ENCODE data around the gene BMP8B. TPM values are rescaled to one million over a fixed set of nuclear protein-coding genes. Genes with fewer than 3 reads are reported as not detected.
"Not testable (repeated sequence)": the region's sequence is repeated elsewhere in the genome, so short reads cannot be mapped to it uniquely, and the experiment has no call there.

The BMP8B gene
- total RNA-seq, 1 donor from 2014 or later, result 0.27 TPM

DNA sequence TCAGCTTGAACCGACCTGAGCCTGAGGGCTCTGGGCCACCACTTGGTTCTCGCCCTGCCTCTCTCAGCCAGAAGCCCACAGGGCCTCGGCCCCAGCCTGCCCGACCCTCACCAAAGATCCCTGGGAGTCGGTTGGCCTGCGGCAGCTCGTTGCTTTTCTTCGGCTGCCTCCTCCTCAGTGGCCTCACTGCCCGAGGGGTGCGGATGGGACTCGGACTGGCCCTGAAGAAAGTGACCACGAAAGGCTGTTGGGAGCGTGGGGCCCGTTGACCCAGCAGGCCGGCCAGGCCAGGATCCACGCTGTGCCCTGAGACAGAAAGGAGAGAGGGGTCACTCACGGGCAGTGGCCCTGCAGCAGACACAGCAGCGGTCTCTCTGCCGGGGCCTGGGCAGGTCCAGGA, 24.2 kb downstream of the BMP8B start:
- intact Hi-C loops (cut with DNase I); DNase-seq; ATAC-seq (ENCODE audit: poor library complexity): not testable (repeated sequence)

DNA sequence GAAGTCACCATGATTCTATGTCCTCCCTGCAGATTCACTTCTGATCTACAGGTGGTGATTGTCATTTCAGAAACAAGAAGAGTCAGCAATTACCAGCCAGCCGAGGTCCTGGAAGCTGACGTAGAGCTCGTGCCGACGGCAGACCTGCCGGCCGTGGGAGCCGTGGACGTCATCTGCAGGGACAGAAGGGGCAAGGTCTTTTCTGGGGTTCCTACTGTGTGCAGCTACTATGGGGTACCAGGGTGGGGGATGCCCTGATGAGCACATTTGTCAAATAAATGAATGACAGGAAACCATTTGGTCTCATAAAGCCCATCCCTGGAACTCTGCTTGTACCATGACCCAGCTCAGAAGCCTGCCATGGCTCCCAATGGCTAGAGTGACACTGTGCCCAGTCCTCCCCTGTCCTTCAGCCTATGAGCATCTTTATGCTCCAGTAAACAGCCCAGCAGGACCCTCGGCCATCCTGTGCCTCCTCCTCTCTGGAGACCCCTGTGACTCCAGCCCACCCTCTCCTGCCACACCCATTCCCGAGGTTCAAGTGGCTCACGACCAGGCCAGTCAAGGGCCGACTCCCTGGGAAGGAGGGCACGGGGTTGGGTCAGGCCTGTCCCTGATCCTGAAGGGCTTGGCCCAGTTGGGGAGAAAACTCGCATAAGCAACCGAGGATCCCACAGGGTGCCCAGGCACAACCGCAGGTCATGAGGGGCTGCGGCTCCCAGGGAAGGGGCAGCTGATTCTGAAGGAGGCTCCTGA, 24.9 kb downstream of the BMP8B start:
- intact Hi-C loops (cut with DNase I); ATAC-seq (ENCODE audit: poor library complexity); DNase-seq: not testable (repeated sequence)

- intact Hi-C loops (cut with DNase I), result no loop called here
- DNase-seq (no peak), ATAC-seq (ENCODE audit: poor library complexity) (no peak)
Observed at GRCh38 chr1:39762550-39763540, 25.8 kb downstream of the BMP8B start.

DNA sequence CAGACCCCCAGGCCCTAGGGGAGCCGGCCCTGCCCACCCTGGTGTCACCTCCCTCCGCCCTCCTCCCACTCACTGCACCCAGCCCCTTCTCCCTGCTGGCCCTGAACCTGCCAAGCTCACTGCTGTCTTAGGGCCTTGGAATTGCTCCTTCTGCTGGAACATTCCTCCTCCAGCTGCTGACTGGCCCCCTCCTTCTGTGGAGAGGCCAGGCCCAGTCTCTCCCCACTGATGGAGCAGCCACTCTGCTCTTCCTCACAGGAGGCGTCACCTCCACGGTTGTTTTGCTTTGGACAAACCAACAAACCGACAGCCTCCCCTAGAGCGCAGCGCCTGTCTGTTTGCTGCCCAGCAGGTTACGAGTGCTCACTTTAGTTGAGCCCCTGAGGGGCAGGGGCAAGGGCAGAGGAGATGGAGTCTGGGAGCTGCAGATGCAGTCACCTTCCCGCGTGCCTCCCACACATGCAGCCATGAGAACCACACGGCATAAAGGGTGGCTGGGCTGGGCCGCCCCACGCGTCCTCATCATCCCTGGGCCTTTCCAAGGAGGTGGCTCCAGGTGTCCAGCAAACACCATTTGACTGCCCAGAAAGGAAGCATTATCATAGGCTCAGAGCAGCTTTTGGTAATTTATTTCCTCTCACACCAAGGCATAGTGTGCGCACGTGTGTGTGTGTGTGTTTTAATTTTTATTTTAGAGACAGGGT, 27.0 kb downstream of the BMP8B start:
- no peak for DNase-seq
- no peak for ATAC-seq (ENCODE audit: poor library complexity)
- intact Hi-C loops (cut with DNase I), result no loop called here

DNA sequence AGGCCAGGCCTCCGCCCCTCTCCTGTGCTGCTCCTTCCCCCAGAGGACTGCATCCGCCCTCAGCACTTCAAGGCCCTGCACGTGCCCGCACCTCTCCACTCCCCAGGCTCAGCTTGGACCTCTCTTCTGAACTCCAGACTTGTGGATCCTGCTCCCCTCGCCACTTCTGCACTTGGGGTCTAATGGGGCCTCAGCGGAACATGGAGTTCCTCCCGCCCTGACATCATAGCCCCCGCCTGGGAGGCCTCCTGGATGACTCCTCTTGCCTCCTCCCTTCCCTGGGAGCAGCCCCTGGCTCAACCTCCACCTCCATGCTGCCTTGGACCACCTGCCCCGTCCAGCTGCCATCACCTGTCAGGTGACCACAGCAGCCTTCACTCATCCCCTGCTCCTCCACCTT, 27.6 kb downstream of the BMP8B start:
- ATAC-seq (ENCODE audit: poor library complexity) (no peak), DNase-seq (no peak)
- intact Hi-C loops (cut with DNase I), result no loop called here

GRCh38 chr1:39760074-39761008, 28.3 kb downstream of the BMP8B start:
- intact Hi-C loops (cut with DNase I), result no loop called here
- ATAC-seq (ENCODE audit: poor library complexity) (no peak), DNase-seq (no peak)

DNA sequence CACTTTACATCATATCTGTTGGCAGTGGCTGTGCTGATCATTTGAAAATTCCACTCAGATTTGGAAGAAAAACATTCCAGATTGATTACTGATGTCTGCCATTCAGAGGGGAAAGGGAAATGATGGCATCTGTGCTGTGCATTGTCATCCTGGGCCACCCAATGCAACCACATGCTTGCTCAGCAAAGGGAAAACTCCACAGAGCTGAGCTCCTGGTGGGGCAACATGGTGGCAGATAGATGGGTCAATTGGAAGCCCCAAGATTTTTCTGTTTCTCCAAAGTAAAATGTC, 29.3 kb downstream of the BMP8B start:
- intact Hi-C loops (cut with DNase I), result no loop called here
- ATAC-seq (ENCODE audit: poor library complexity) (no peak), DNase-seq (no peak)

- no peak for DNase-seq
- ATAC-seq (ENCODE audit: poor library complexity), result no peak
- intact Hi-C loops (cut with DNase I), result no loop called here
Observed at GRCh38 chr1:39758556-39759435, 29.9 kb downstream of the BMP8B start.

- intact Hi-C loops (cut with DNase I), result no loop called here
- ATAC-seq (ENCODE audit: poor library complexity) (no peak), DNase-seq (no peak)
Observed at GRCh38 chr1:39757501-39757900, 31.2 kb downstream of the BMP8B start.

- intact Hi-C loops (cut with DNase I), result no loop called here
- ATAC-seq (ENCODE audit: poor library complexity), result no peak
Observed at GRCh38 chr1:39755965-39756659, 32.6 kb downstream of the BMP8B start.

GRCh38 chr1:39754906-39755504, 33.7 kb downstream of the BMP8B start:
- intact Hi-C loops (cut with DNase I), result no loop called here
- no peak for DNase-seq
- no peak for ATAC-seq (ENCODE audit: poor library complexity)

More at GRCh38 chr1:39755965-39756659, 32.6 kb downstream of the BMP8B start:
- no peak for DNase-seq

GRCh38 chr1:39754026-39754570, 34.6 kb downstream of the BMP8B start:
- no peak for ATAC-seq (ENCODE audit: poor library complexity)
- no peak for DNase-seq
- intact Hi-C loops (cut with DNase I), result no loop called here

- no peak for DNase-seq
- intact Hi-C loops (cut with DNase I), result no loop called here
- ATAC-seq (ENCODE audit: poor library complexity), result no peak
Observed at GRCh38 chr1:39753132-39754025, 35.3 kb downstream of the BMP8B start.

DNA sequence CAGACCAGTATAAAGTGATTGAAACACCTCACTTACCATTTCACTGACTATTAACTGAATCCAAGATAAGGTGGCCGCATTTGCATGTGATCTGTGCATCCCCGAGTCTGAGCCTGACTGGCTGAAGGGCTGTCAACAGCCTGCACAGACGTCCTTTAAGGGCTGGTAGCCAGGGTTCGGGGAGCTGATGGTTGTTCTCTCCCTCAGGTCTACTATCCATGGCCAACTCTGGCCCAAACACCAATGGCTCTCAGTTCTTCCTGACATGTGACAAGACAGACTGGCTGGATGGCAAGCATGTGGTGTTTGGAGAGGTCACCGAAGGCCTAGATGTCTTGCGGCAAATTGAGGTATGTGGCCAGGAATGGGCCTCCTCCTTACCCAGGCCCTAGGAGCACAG, 36.0 kb downstream of the BMP8B start:
- intact Hi-C loops (cut with DNase I), result no loop called here
- no peak for DNase-seq
- no peak for ATAC-seq (ENCODE audit: poor library complexity)

DNA sequence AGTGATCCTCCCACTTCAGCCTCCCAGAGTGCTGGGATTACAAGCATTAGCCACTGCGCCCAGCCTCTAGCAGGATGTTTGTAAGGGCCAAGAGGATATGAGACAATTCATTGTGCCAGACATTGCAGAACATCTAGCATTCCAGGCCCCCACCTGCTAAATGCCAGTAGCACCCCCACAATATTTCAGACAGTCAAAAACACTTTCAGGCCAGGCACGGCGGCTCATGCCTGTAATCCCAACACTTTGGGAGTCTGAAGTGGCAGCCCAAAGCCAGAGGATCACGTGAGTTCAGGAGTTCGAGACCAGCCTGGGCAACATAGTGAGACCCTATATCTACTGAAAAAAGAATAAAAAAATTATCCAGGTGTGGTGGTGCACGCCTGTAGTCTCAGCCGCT, 37.1 kb downstream of the BMP8B start:
- DNase-seq (no peak), ATAC-seq (ENCODE audit: poor library complexity) (no peak)
- intact Hi-C loops (cut with DNase I), result no loop called here
